Measurements from ENCODE around the gene CYBC1. TPM values are rescaled to one million over a fixed set of nuclear protein-coding genes. Genes with fewer than 3 reads are reported as not detected.

The CYBC1 gene
- total RNA-seq, 2 donors from 2014 or later = 58.4 to 79.0 TPM

- H3K27me3 ChIP-seq = no peaks in the 10 kb centered on the region
- no peaks in the 10 kb centered on the region for H3K36me3 ChIP-seq
- peak overlapping the region; percentile 85 to 96 for H3K9ac ChIP-seq (ENCODE audit: low read depth in 2 of 2, low read length in 2 of 2)
- H3K9me3 ChIP-seq = no peaks in the 10 kb centered on the region
- peak overlapping the region; percentile 97 for H3K4me3 ChIP-seq
- DNase-seq = peak; percentile 25
- intact Hi-C loops (cut with DNase I) = no loop called here
- no peak for TF ChIP-seq CTCF (IDR thresholded peaks at IDR 0.05)
- H3K27ac ChIP-seq = peak overlapping the region; percentile 91
- H3K4me1 ChIP-seq = peaks cover 4% of the 10 kb centered on the region
These were observed 632 bp downstream of the CYBC1 start for GRCh38 chr17:82449883-82450356.

- peaks cover 4% of the 10 kb centered on the region for H3K4me1 ChIP-seq
- H3K36me3 ChIP-seq = no peaks in the 10 kb centered on the region
- H3K27me3 ChIP-seq = no peaks in the 10 kb centered on the region
- no peak for DNase-seq
- peak overlapping the region; percentile 91 for H3K27ac ChIP-seq
- peak overlapping the region; percentile 42 to 96 for H3K9ac ChIP-seq (ENCODE audit: low read depth in 2 of 2, low read length in 2 of 2)
- intact Hi-C loops (cut with DNase I) = no loop called here
- no peaks in the 10 kb centered on the region for H3K9me3 ChIP-seq
- peak overlapping the region; percentile 97 for H3K4me3 ChIP-seq
- TF ChIP-seq CTCF (IDR thresholded peaks at IDR 0.05) = no peak
These were observed 1.2 kb downstream of the CYBC1 start for GRCh38 chr17:82449131-82449882.

- TF ChIP-seq CTCF (IDR thresholded peaks at IDR 0.05) = no peak
- H3K4me1 ChIP-seq = peaks cover 4% of the 10 kb centered on the region
These were observed 2.7 kb downstream of the CYBC1 start for GRCh38 chr17:82447876-82448275.

GRCh38 chr17:82446649-82447048, 3.9 kb downstream of the CYBC1 start:
- Histone ChIP-seq H3K27ac (no peak overlapping the region), H3K27me3 (no peaks in the 10 kb centered on the region), H3K9me3 (no peaks in the 10 kb centered on the region), H3K9ac (ENCODE audit: low read depth in 2 of 2, low read length in 2 of 2) (no peak overlapping the region), H3K36me3 (no peaks in the 10 kb centered on the region), H3K4me1 (peaks cover 4% of the 10 kb centered on the region), H3K4me3 (no peak overlapping the region)
- DNase-seq = no peak
- intact Hi-C loops (cut with DNase I) = no loop called here
- TF ChIP-seq CTCF (IDR thresholded peaks at IDR 0.05) = no peak

More at GRCh38 chr17:82447876-82448275, 2.7 kb downstream of the CYBC1 start:
- Histone ChIP-seq H3K9ac (ENCODE audit: low read depth in 2 of 2, low read length in 2 of 2) (no peak overlapping the region), H3K4me3 (no peak overlapping the region), H3K9me3 (no peaks in the 10 kb centered on the region), H3K36me3 (no peaks in the 10 kb centered on the region), H3K27me3 (no peaks in the 10 kb centered on the region), H3K27ac (no peak overlapping the region)
- no peak for DNase-seq
- intact Hi-C loops (cut with DNase I) = no loop called here

- TF ChIP-seq CTCF (IDR thresholded peaks at IDR 0.05) = no peak
- Histone ChIP-seq H3K36me3 (no peaks in the 10 kb centered on the region), H3K9ac (ENCODE audit: low read depth in 2 of 2, low read length in 2 of 2) (no peak overlapping the region)
These were observed 4.4 kb downstream of the CYBC1 start for GRCh38 chr17:82446124-82446523.

More at GRCh38 chr17:82446124-82446523, 4.4 kb downstream of the CYBC1 start:
- Histone ChIP-seq H3K9me3 (no peaks in the 10 kb centered on the region), H3K27me3 (no peaks in the 10 kb centered on the region), H3K4me3 (no peak overlapping the region), H3K4me1 (peaks cover 4% of the 10 kb centered on the region), H3K27ac (no peak overlapping the region)
- no peak for DNase-seq
- intact Hi-C loops (cut with DNase I) = no loop called here
